Measurements from ENCODE around the gene CDHR5. TPM values are rescaled to one million over a fixed set of nuclear protein-coding genes. Genes with fewer than 3 reads are reported as not detected.

CDHR5 gene
- total and polyA plus RNA-seq, 9 of the 15 experiments (the other 6 are each of a cell fraction or from before 2014, with no cell fraction given) = 0.16 TPM; not detected in 8

DNA sequence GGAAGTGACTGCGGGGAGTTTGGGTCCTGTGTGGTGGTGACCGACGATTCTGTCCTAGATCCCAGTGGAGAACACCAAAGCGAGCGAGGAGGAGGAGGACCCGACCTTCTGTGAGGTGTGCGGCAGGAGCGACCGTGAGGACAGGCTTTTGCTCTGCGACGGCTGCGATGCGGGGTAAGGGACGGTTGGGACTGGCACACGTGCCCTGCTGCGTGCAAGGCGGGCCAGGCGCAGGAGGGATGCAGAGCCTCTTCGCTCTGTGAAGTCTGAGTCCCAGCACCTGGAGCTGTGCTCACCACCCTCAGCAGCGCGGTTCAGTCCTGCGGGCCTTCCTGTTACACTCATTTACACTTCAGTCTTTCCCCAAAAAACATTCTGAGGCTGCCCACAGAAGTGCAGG is 32.3 kb downstream of the CDHR5 start:
- no peak overlapping the region for H3K4me2 ChIP-seq (ENCODE audit: insufficient read depth, low read length)
- DNase-seq (ENCODE audit: extremely low read depth in 1 of 4, low spot score in 3 of 4) (no peak), FAIRE-seq (no peak), ATAC-seq (no peak)
- in situ Hi-C loops (cut with MboI) = no loop called here
- H3K79me2 ChIP-seq (ENCODE audit: control insufficient read depth, insufficient read depth, low read length) = peaks cover 20% of the 10 kb centered on the region
- ChIA-PET CTCF (ENCODE audit: low intra/inter-chr PET ratio) (no interaction called here), POLR2A (interaction anchor here (1.0 kb wide), 1 partner anchor 22 kb away, joined by 3 read pairs; no protein-coding TSS in a partner anchor)
- intact Hi-C loops (cut with micrococcal nuclease) = no loop called here
- no peaks in the 10 kb centered on the region; the same call in 1 of the 2 replicates for H4K20me1 ChIP-seq (replicated peaks; ENCODE audit: control insufficient read depth, insufficient read depth, low read length)
- H3K9me3 ChIP-seq (replicated peaks; ENCODE audit: control insufficient read depth, insufficient read depth, low read depth, low read length) = no peaks in the 10 kb centered on the region
- H3K4me3 ChIP-seq = no peak overlapping the region
- H2AFZ ChIP-seq (ENCODE audit: low read depth, low read length) = no peak overlapping the region
- 97% methylated on average over 21 of the region's 22 CpGs for WGBS (ENCODE audit: insufficient coverage, low coverage, missing lambda C conversion rate)
- no peak for TF ChIP-seq DNMT1 (IDR thresholded peaks at IDR 0.05)
- no peak for TF ChIP-seq CREM (IDR thresholded peaks at IDR 0.05; ENCODE audit: low read depth)
- TF ChIP-seq, protein P1, sequence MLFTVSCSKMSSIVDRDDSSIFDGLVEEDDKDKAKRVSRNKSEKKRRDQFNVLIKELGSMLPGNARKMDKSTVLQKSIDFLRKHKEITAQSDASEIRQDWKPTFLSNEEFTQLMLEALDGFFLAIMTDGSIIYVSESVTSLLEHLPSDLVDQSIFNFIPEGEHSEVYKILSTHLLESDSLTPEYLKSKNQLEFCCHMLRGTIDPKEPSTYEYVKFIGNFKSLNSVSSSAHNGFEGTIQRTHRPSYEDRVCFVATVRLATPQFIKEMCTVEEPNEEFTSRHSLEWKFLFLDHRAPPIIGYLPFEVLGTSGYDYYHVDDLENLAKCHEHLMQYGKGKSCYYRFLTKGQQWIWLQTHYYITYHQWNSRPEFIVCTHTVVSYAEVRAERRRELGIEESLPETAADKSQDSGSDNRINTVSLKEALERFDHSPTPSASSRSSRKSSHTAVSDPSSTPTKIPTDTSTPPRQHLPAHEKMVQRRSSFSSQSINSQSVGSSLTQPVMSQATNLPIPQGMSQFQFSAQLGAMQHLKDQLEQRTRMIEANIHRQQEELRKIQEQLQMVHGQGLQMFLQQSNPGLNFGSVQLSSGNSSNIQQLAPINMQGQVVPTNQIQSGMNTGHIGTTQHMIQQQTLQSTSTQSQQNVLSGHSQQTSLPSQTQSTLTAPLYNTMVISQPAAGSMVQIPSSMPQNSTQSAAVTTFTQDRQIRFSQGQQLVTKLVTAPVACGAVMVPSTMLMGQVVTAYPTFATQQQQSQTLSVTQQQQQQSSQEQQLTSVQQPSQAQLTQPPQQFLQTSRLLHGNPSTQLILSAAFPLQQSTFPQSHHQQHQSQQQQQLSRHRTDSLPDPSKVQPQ (CRISPR knock-in tag; IDR thresholded peaks at IDR 0.05; ENCODE audit: borderline replicate concordance) = no peak
- TF ChIP-seq PHB (CRISPR knock-in tag; IDR thresholded peaks at IDR 0.05) = no peak
- TF ChIP-seq KAT7 (CRISPR knock-in tag; IDR thresholded peaks at IDR 0.05; ENCODE audit: borderline replicate concordance) = no peak
- TF ChIP-seq, protein P2, sequence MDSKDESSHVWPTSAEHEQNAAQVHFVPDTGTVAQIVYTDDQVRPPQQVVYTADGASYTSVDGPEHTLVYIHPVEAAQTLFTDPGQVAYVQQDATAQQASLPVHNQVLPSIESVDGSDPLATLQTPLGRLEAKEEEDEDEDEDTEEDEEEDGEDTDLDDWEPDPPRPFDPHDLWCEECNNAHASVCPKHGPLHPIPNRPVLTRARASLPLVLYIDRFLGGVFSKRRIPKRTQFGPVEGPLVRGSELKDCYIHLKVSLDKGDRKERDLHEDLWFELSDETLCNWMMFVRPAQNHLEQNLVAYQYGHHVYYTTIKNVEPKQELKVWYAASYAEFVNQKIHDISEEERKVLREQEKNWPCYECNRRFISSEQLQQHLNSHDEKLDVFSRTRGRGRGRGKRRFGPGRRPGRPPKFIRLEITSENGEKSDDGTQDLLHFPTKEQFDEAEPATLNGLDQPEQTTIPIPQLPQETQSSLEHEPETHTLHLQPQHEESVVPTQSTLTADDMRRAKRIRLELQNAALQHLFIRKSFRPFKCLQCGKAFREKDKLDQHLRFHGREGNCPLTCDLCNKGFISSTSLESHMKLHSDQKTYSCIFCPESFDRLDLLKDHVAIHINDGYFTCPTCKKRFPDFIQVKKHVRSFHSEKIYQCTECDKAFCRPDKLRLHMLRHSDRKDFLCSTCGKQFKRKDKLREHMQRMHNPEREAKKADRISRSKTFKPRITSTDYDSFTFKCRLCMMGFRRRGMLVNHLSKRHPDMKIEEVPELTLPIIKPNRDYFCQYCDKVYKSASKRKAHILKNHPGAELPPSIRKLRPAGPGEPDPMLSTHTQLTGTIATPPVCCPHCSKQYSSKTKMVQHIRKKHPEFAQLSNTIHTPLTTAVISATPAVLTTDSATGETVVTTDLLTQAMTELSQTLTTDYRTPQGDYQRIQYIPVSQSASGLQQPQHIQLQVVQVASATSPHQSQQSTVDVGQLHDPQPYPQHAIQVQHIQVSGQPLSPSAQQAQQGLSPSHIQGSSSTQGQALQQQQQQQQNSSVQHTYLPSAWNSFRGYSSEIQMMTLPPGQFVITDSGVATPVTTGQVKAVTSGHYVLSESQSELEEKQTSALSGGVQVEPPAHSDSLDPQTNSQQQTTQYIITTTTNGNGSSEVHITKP (IDR thresholded peaks at IDR 0.05; ENCODE audit: partially characterized antibody) = no peak
- H3K36me3 ChIP-seq (ENCODE audit: control insufficient read depth, insufficient read depth, low read length) = peaks cover 96% of the 10 kb centered on the region
- no peak overlapping the region for H3K27ac ChIP-seq (ENCODE audit: extremely low read depth, low read depth, low read length)
- H3K9ac ChIP-seq (ENCODE audit: insufficient read depth in 1 of 2, low read depth in 2 of 2, low read length in 2 of 2) = peak overlapping the region in 1 of 2 experiments; percentile 4; a peak in 1 of 4 replicates
- H3K9me1 ChIP-seq (ENCODE audit: control insufficient read depth, insufficient read depth, low read length) = no peaks in the 10 kb centered on the region
- H3K27me3 ChIP-seq (ENCODE audit: control insufficient read depth in 2 of 2, insufficient read depth in 2 of 2, low read length in 2 of 2) = no peaks in the 10 kb centered on the region
- H3K4me1 ChIP-seq (replicated peaks in 1 of 2; ENCODE audit: control insufficient read depth in 2 of 2, insufficient read depth in 2 of 2, low read length in 2 of 2) = peaks cover 3 to 25% of the 10 kb centered on the region in 2 experiments; a peak in 4 of 5 replicates
- no TSS peak for BruUV-seq (replicated peaks)
